Activated CD8-positive, alpha-beta memory T cell treated with anti-CD3 and anti-CD28 coated beads, Interleukin-2, amount 50 U/mL, for 48 hours (primary cell): ENCODE measurements around the gene FAM124A.
"Not testable (repeated sequence)": the region's sequence is repeated elsewhere in the genome, so short reads cannot be mapped to it uniquely, and the experiment has no call there.

ENCODE experiments used
- DNase-seq: peaks from one replicate; pipeline ENCODE4 v3.0.0-alpha.2; 2020

The FAM124A gene

DNA sequence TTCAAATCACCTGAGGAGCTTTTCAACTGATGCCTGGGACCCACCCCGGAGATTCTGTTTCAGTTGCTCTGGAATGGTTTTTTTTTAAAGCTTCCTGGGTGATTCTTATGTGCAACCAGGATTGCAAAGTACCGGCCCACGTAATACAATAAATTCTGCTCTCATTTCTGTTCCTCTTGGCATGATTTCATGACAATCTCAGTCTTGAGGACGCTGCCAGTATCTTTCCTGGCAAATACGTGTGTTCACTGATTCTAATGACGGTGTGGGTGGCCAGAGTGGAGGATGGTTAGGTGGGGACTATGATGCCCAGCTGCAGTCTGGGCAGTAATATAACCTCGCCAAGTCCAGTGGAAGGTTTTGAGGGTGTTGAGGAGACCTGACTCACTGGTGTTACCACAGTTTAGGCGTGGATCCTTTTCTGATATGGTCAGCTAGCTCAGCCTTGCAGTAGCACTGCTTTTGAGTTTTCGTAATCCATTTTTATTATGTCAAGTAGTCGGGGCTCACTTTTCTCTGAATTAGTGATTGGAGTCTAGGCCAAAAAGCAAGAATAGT lies 49.4 kb downstream of the FAM124A start:
- no peak for DNase-seq

GRCh38 chr13:51275101-51275500 lies 52.9 kb downstream of the FAM124A start:
- no peak for DNase-seq

GRCh38 chr13:51276636-51277035 lies 54.4 kb downstream of the FAM124A start:
- no peak for DNase-seq

DNA sequence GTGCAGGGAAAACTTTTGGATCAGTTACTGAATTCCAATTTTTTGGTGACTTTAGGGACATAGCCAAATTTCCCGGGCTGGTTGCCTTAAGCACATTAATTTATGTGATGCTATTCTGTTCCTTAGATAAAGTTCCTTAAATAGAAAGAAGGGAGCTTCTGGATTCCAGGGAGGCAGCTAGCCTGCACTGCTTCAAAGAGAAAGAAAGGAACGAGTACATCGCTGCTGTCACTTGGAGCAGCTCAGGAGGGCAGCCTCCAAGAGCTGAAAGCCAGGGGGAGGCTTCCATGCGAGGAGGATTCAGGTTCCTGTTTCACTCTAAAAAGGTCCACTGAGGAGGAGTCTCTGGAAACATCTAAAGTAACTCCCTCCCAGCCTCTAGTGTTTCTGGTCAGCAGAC lies 55.7 kb downstream of the FAM124A start:
- DNase-seq = no peak

DNA sequence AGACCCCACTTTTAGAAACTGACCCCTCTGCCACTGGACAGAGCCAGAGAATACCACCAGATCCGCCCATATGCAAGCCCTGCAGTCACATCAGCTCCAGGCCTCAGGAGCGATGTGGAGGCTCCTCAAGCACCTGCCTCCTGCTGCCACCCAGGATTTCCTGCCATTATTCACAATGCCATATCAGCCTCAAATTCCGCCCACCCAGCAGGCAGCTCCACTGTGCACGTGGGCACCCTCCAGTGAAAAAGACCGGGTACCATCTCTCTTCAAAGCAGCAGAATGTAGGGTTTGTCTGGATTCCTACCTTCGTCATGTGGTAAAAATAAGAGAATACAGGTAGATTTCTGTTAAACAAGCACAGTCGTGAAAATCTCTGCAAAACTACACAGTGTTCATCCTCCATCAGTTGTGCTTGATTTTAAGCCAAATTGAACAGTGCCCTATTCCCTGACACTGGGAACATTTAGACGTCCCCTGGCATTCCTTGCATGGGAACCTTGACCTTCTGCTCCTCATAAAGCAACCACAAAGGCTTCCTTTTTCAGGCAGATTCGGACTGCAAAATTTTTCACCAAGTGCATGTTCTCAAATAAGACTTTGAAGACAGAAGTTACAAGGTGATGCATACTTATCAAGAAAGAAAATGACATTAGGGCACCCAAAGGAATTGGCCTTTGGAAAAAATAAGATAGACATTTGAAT lies 56.4 kb downstream of the FAM124A start:
- DNase-seq = no peak

- DNase-seq = no peak
Measured at GRCh38 chr13:51280379-51280940, 58.3 kb downstream of the FAM124A start.

- no peak for DNase-seq
Measured at GRCh38 chr13:51282322-51282721, 60.1 kb downstream of the FAM124A start.

DNA sequence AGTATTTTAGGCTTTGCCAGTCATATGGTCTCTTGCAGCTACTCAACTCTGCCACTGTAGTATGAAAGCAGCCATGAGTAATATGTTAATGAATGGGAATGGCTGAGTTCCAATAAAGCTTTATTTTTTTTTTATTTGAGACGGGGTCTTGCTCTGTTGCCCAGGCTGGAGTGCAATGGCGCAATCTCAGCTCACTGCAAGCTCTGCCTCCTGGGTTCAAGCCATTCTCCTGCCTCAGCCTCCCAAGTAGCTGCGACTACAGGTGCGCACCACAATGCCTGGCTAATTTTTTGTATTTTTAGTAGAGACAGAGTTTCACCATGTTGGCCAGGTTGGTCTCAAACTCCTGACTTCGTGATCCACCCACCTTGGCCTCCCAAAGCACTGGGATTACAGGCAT lies 60.7 kb downstream of the FAM124A start:
- DNase-seq = not testable (repeated sequence)

DNA sequence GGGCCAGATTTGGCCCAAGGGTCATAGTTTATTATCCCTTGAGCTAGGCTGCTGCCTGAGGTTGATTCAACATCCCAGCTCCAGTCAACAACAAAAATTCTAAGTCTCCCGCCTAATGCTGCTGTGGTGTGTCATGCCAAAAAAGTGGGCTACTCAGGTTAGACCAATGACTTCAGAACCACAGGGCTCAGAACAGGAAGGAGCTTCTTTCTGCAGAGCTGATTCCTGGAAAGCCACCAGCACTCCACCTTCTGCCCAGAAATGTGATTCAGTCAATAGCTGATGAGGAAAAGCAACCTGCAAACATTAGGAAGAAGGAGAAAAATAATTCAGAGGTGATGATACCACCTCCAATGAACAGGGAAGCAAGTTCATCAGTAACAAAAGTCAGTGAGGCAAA lies 61.2 kb downstream of the FAM124A start:
- DNase-seq = no peak

GRCh38 chr13:51284339-51284738 lies 62.1 kb downstream of the FAM124A start:
- DNase-seq = no peak

- DNase-seq = peak; percentile 90
Measured at GRCh38 chr13:51286135-51287002, 64.2 kb downstream of the FAM124A start.

DNA sequence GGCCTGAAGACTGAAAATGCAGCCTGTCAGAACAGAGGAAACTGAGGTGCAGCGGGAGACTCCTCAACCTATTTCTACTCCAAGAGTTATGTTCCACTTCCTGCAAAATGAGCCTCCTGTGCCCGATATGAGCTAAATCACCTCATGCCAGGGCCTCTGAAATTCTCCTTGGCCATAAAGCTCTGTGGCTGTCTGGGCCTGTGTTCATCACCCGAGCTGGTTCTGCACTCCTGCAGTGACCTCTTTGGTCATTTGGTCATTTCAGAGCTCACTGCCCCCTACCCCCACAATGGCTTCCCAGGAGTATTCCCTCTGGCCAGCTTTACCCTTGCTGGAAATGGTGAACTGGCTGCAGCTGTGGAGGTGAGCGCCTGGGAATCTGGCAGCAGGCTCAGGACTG lies 65.6 kb downstream of the FAM124A start:
- no peak for DNase-seq

GRCh38 chr13:51288254-51288653 lies 66.1 kb downstream of the FAM124A start:
- not testable (repeated sequence) for DNase-seq

DNA sequence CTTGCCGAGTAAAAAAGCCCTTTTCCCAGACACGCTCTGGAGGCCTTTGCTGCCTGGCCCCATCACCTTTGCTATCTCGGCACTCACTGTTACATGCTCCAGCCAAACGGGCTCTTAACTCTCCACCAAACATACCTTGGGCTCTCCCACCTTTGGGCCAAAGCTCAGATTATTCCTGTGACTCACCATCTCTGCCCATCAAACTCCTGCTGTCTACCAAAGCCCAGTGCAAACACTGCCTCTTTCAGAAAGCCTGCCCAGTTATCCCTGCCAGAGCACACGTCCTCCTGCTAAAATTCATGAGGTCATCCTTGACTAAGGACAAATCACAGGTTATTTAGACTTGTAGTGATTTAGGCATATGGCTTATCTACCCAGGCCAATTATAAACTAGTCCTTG lies 69.1 kb downstream of the FAM124A start:
- no peak for DNase-seq

- DNase-seq = no peak
Measured at GRCh38 chr13:51292000-51292565, 69.9 kb downstream of the FAM124A start.

GRCh38 chr13:51297556-51297955 lies 75.4 kb downstream of the FAM124A start:
- DNase-seq = no peak

GRCh38 chr13:51298812-51299211 lies 76.6 kb downstream of the FAM124A start:
- DNase-seq = no peak

DNA sequence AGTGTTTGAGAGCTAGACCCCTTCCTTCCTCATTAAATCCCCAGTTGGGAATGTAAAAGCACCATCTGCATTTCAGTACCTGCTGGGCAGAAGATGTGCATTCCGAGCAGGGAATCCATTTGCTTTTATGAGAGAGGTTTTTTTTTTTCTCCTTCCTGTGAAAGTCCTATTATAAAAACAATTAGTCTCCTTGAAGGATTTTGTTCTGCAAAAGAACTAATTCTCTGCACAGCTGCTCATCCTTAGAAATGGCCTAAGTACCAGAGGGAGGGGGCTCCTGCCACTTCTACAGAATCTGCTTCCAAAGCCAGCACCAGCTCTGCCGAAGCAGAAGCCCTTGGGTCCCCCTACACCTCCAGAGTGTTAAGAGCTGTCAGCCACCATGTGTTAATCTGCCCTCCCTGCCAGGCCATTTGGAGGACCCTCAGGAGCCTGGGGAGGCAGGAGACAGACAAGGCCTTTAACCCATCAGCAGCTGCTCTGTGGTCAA lies 80.9 kb downstream of the FAM124A start:
- no peak for DNase-seq

- DNase-seq = no peak
Measured at GRCh38 chr13:51303882-51304281, 81.7 kb downstream of the FAM124A start.

- no peak for DNase-seq
Measured at GRCh38 chr13:51305271-51305967, 83.2 kb downstream of the FAM124A start.

DNA sequence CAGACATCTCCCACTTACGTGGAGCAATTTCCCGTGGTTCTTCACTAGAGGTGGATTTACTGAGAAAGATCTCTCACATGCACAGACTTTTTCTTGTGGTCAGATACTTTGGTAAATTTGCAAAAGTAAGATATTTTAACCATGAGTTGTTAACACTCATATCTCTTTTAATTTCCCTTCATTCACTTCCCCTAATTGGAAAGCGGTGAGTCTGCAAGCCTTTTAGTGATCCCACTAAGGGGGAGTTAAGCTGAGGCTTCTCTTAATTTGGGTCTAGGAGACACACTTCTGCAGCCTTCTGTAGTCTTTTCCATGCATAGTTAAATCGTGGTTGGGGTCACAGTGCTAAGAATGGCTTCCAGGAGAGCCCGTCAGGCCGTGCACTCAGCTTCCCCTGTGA lies 86.6 kb downstream of the FAM124A start:
- DNase-seq = no peak

GRCh38 chr13:51311231-51311630 lies 89.0 kb downstream of the FAM124A start:
- no peak for DNase-seq
